ENCODE results near the gene DUOX1.

- no peak for TF ChIP-seq CTCF (IDR thresholded peaks at IDR 0.05; ENCODE audit: insufficient read depth, low read depth, low read length)
- no peak for TF ChIP-seq EZH2 (IDR thresholded peaks at IDR 0.05; ENCODE audit: insufficient read depth, low read length)
Measured at GRCh38 chr15:45088801-45089711, 40.7 kb upstream of the DUOX1 start.

Data from astrocyte (in vitro differentiated cells and primary cell).